GM21423 (cell line): ENCODE data around the gene LRRC72.
"Not testable (repeated sequence)": the region's sequence is repeated elsewhere in the genome, so short reads cannot be mapped to it uniquely, and the experiment has no call there.

Source experiments
- ATAC-seq: cut with Tn5 transposase; IDR thresholded peaks from one replicate; pipeline ENCODE4 v1.9.1; 2021; ENCODE audit warnings: mild to moderate bottlenecking, moderate library complexity; ENCODE audit not compliant: unreplicated experiment

LRRC72 gene

DNA sequence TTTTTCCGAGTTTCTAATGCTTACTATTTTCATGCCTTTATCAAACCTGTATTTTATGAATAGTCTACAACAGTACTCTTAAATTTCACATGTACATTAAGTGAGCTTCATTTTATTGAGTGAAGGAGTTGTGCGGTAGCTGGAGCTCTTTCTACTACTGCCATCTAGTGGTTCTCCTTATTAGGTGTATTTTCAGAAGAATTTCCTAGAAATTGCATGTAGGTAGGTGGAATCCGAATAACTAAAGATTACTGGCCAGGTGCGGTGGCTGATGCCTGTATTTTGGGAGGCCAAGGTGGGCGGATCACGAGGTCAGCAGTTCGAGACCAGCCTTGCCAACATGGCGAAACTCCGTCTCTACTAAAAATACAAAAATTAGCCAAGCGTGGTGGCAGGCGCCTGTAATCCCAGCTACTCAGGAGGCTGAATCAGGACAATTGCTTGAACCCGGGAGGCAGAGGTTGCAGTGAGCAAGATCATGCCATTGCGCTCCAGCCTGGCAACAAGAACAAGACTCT, 38.3 kb downstream of the LRRC72 start:
- ATAC-seq: no peak

DNA sequence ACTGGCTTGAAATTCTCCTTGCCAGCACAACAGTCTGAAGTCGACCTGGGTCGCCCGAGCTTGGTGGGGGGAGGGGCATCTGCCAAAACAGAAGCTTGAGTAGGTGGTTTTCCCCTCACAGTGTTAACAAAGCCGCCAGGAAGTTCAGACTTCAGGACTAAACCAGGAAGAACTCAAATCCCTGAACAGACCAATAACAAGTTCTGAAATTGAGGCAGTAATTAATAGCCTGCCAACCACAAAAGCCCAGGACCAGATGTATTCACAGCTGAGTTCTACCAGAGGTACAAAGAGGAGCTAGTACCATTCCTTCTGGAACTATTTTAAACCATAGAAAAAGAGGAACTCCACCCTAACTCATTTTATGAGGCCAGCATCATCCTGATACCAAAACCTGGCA, 45.3 kb downstream of the LRRC72 start:
- no peak for ATAC-seq

DNA sequence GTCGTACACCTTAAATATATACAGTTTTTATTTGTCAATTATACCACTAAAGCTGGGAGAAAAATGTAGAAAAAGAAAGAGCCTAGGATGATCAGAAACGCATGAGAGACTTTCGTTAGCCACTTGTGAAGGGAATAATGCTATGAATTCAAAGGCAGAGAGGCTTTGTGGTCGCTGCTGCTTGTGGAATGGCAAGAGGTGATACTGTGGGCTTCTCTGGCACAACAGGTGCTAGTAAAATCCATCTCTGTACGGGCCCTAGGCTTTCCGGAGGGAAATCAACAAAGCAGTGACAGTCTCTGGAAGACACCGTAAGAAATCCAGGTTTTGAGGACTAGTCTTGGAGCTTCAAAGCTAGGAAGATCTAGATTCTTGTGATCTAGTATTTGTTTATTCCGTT, 52.6 kb downstream of the LRRC72 start:
- ATAC-seq: no peak

- ATAC-seq: no peak
Observed at GRCh38 chr7:16581286-16581685, 54.7 kb downstream of the LRRC72 start.

DNA sequence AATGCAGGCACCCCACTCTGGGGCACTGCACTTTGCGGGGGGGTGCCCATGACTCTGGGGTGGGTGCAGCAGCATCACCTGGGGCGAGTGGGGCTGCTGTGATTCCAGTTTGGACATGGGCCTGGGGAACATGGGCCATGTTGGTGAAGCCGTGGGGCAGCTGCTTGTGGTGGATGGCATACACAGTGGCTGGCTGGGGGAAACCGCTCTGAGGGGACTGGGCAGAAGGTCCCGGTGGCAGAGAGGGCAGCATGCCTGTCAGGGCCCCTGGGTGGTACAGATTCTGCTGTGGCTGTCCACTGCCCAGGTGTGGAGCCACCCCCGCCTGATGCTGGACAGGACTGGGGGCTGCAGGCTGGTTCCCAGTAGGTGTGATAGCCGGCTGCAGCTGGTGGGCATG, 57.2 kb downstream of the LRRC72 start:
- no peak for ATAC-seq

DNA sequence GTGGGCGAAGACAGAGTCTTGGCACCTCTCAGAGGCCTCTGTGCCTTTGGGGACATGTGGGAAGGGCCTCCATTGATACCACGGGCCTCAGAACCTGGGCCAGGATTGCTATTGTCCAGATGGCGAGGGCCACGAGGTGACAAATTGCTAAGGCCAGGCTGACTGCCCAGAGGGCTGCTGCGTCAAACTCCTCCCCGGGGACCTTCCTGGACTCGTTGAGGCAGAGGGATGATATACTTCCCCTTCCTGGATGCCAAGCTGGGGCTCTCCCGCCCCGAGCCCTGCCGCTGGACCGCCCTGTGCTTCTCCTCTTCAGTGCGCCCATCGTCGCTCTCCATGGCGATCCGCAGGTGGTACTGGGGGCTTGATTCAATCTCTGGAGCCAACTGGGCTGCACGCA, 58.9 kb downstream of the LRRC72 start:
- no peak for ATAC-seq

GRCh38 chr7:16586081-16586874, 59.7 kb downstream of the LRRC72 start:
- ATAC-seq: no peak

- ATAC-seq: no peak
Observed at GRCh38 chr7:16587129-16587528, 60.5 kb downstream of the LRRC72 start.

GRCh38 chr7:16587790-16588189, 61.2 kb downstream of the LRRC72 start:
- ATAC-seq: no peak

DNA sequence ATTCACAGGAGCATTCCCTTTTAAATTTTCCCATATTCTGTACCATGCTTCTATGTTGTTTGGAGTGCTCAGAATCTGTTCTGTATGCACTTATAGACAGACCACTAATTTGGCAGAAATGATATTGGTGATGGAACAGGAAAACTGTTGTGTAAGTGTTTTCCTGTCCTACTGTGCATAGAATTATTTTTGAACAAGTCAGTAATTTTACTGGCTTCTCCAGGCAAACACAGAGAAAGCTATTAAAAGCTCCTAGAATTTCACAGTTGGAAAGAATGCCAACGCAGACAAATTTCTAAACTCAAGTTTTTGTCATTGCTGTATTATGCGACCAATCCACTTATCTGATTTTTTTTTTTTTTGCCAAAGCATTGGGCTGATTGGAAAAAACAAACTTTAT, 63.3 kb downstream of the LRRC72 start:
- ATAC-seq: no peak

- ATAC-seq: no peak
Observed at GRCh38 chr7:16590424-16590823, 63.8 kb downstream of the LRRC72 start.

- no peak for ATAC-seq
Observed at GRCh38 chr7:16592395-16592794, 65.8 kb downstream of the LRRC72 start.

DNA sequence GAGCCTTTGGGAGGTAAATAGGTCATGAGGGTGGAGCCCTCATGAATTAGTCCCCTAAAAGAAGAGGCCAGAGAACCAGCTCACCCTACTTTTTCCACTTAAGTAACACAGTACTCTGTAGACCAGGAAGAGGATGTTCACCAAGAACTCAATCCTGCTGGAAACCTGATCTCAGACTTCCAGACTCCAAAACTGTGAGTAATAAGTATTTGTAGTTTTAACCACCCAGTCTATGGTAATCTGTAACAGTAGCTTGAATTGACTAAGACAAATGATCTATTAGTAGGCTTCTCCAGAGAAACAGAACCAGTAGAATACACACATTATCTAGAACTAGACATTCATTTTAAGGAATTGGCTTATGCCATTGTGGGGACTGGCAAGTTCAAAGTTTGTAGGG, 67.4 kb downstream of the LRRC72 start:
- no peak for ATAC-seq

DNA sequence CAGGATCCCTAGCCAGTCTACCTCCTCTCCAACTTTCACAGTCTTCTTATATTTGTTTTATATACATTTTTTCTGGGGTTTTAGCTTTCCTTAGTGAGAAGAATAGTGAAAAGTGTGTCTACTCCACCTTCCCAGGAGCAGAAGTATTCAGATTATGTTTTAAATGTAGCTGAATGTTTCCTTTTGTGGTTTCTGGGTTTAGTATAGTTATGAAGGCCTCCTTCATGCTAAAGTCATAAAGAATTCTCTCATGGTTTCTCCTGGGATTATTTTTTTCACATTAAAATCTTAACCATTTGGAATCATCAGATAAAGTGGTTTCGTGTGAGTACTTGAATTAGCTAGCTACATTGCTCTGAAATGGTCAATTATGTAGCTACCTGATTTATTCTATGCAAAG, 68.1 kb downstream of the LRRC72 start:
- no peak for ATAC-seq

GRCh38 chr7:16595596-16595995, 69.0 kb downstream of the LRRC72 start:
- ATAC-seq: not testable (repeated sequence)

DNA sequence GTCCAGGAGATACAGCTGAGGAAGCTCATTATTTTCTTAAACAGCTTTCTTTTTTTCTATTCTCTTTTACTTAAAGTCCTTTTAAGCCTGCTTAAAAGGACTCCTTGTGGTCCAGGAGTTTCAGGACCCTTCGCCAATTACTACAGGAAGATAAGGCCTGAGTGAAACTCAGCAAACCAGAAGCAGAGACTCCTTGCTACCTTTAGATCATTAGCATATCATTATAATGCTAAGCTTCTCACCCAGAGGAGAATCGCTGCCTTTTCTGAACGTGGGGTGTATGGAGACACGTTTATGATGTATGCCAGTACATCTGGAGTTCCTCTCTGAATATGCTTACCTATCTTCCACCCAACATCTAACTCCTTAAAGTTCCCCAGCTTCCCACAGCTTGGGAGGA, 71.4 kb downstream of the LRRC72 start:
- no peak for ATAC-seq

- no peak for ATAC-seq
Observed at GRCh38 chr7:16599860-16600259, 73.2 kb downstream of the LRRC72 start.

GRCh38 chr7:16603633-16604032, 77.0 kb downstream of the LRRC72 start:
- ATAC-seq: no peak

- ATAC-seq: no peak
Observed at GRCh38 chr7:16604054-16604453, 77.4 kb downstream of the LRRC72 start.

DNA sequence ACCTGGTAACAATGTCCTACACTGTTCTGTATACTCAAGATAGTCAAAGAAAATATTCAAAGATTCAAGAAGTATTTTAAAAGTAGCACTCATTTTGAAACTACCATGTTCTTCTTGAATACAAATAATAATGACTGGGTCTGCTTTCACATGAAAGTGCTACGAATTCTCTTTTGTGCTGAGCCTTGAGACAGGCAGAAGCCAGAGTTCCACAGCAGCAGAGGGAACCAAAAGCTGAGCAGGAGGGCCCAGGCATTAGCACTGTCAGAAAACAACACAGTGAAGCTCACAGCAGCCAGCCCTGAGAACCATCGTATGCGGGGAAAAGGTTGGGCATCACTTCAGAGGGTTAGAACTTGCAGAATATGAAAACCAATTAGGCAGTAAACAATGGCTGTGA, 80.1 kb downstream of the LRRC72 start:
- no peak for ATAC-seq

GRCh38 chr7:16609842-16610450, 83.3 kb downstream of the LRRC72 start:
- ATAC-seq: peak; percentile 89

DNA sequence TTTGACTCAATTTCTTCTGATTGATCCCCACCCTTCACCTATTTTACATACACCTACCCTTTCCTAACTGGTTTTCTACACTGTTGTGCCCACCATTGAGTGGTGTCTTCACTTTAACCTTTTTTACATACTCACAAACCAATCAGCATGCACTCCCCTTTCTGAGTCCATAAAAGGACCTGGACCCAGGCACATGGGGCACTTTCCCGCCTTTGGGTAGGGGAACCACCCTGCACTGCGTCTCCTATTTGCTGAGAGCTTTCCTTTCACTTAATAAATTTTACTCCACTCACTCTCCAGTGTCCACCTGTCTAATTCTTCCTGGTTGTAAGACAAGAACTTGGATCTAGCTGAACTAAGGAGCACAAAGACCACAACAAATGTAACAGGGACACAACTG, 85.1 kb downstream of the LRRC72 start:
- ATAC-seq: no peak
